Tibial nerve (tissue), 4 donors: ENCODE data around the gene PCLO. TPM values are rescaled to one million over a fixed set of nuclear protein-coding genes. Genes with fewer than 3 reads are reported as not detected.
"Not testable (repeated sequence)": the region's sequence is repeated elsewhere in the genome, so short reads cannot be mapped to it uniquely, and the experiment has no call there.

ENCODE experiments used
- DNase-seq, 2 donors: peaks; one replicate each; pipeline ENCODE4 v3.0.0-alpha.2; 2019; ENCODE audit warnings: low spot score in 2 of 2
- H3K27ac ChIP-seq, 4 donors: fragments of 200-600 bp; sonication (generic) in 3 of 4; one replicate each; pipeline ENCODE4 v1.5.1; 2017 to 2019; ENCODE audit warnings: mild to moderate bottlenecking in 1 of 4
- H3K27me3 ChIP-seq, 2 donors: fragments of 200-600 bp; sonication (generic) in 1 of 2; one replicate each; pipeline versions ENCODE4 v1.5.1 to v1.6.0; 2017 to 2019
- H3K36me3 ChIP-seq, 3 donors: fragments of 200-600 bp; sonication (generic); one replicate each; pipeline ENCODE4 v1.5.1; 2018 to 2019
- H3K4me1 ChIP-seq, 4 donors: fragments of 200-600 bp; sonication (generic) in 3 of 4; one replicate each; pipeline ENCODE4 v1.5.1; 2017 to 2019
- H3K4me3 ChIP-seq, 4 donors: fragments of 200-600 bp; sonication (generic) in 3 of 4; one replicate each; pipeline ENCODE4 v1.5.1; 2017 to 2019; ENCODE audit warnings: mild to moderate bottlenecking in 1 of 4, moderate library complexity in 1 of 4
- H3K9me3 ChIP-seq, 4 donors: fragments of 200-600 bp; sonication (generic) in 3 of 4; one replicate each; pipeline ENCODE4 v1.5.1; 2017 to 2019
- CTCF ChIP-seq, 5 experiments: fragments of 200-600 bp in 3 of 5; fragments of 450-650 bp in 2 of 5; sonication (generic) in 3 of 5; IDR thresholded peaks; one replicate each; pipeline ENCODE4 v1.5.1; 2016 to 2019; ENCODE audit warnings: antibody characterized with exemption in 5 of 5, mild to moderate bottlenecking in 3 of 5, moderate library complexity in 2 of 5
- EP300 ChIP-seq, 2 donors: sonication (generic); formaldehyde crosslinking; IDR thresholded peaks; one replicate each; pipeline ENCODE4 v1.6.1; 2017; ENCODE audit warnings: antibody characterized with exemption in 2 of 2, mild to moderate bottlenecking in 1 of 2
- POLR2A ChIP-seq, 2 donors: fragments of 450-650 bp; IDR thresholded peaks; one replicate each; pipeline ENCODE4 v1.6.1; 2017; ENCODE audit warnings: antibody characterized with exemption in 2 of 2, mild to moderate bottlenecking in 2 of 2, moderate library complexity in 2 of 2
- WGBS, 2 donors: methylation state at CpG; one replicate each; pipeline ENCODE4 v1.1.5; 2018; 5-methylcytosine and 5-hydroxymethylcytosine counted together
- small RNA-seq: library from RNA; depleted of rRNA; stranded (forward); fragments of <200 nt; gene quantifications from one replicate; pipeline ENCODE3, GENCODE V24; 2016
- total RNA-seq, 4 donors: library from RNA; depleted of rRNA; stranded (reverse); fragments of >200 nt; gene quantifications; one replicate each; pipeline ENCODE4 v1.1.0, GENCODE V29; 2016

The PCLO gene
- total RNA-seq, 4 donors from 2014 or later: under 0.01 to 0.78 (median 0.52) TPM

DNA sequence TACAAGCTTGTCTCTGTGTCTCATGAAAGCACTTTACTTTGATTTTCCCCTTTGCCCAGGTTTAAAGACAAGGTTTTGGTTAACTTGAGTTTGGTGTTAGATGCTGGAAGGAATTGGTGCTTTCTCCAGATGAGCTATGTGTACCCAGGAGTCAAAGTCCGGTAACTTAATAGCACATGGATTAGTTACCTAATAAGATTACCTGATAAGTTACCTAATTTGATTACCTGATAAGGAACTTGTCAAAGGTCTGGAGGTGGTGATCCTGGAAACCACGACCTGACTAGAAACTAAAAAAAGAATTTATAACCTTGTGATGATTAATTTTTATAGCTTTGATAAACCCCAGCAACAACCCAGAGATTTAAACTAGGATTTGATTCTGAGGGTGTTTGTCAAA lies 449.2 kb downstream of the PCLO start:
- Histone ChIP-seq H3K9me3 (no peaks in the 10 kb centered on the region), H3K36me3 (no peaks in the 10 kb centered on the region), H3K27ac (no peak overlapping the region), H3K27me3 (no peaks in the 10 kb centered on the region), H3K4me3 (no peak overlapping the region), H3K4me1 (no peaks in the 10 kb centered on the region)
- no peak for TF ChIP-seq POLR2A (IDR thresholded peaks at IDR 0.05)
- no peak for TF ChIP-seq CTCF (IDR thresholded peaks at IDR 0.05)
- TF ChIP-seq EP300 (IDR thresholded peaks at IDR 0.05): no peak
- 70 to 78% methylated on average over 2 of the region's 2 CpGs for WGBS, 2 donors
- DNase-seq: no peak

GRCh38 chr7:82706344-82706743 lies 456.3 kb downstream of the PCLO start:
- not testable (repeated sequence) for DNase-seq, H3K9me3 ChIP-seq, H3K4me3 ChIP-seq, H3K27me3 ChIP-seq, H3K36me3 ChIP-seq, H3K27ac ChIP-seq, H3K4me1 ChIP-seq
- 91 to 97% methylated on average over 1 of the region's 1 CpG for WGBS, 2 donors

DNA sequence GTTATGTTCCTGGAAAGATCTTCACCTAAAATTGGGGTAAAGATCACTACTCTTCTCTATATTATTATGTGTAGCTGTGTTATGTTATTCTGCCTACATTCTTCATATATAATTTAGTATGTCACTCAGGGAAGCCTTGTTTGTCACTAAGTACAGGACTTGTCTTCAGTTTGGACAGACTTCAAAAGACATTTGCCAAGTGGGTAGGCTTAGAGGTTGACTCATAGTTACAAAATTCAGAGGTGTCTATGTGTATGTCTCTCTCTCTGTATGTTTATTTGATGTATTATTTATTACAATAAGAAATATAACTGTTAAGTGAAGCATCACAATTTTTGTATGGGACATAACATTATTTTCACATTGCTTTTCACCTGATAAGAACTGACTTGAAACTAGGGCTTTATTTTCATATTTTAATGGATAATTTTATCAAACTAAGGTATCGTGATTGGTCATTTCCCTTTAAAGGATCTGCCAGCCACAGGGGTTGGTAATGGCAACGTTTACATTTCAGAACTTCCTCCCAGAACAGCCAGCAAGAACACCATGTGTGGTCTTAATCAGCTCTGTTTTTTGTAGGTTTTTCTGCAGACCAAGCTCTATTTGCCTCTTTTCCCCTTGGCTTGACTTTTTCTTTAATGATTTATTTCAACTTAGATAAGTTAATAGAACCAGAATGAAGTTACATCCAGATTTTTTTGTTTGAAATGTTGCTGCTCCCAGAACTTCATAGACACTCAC lies 457.0 kb downstream of the PCLO start:
- no peaks in the 10 kb centered on the region for H3K36me3 ChIP-seq
- TF ChIP-seq POLR2A (IDR thresholded peaks at IDR 0.05) (no peak), EP300 (IDR thresholded peaks at IDR 0.05) (no peak), CTCF (IDR thresholded peaks at IDR 0.05) (no peak)
- 36 to 37% methylated on average over 2 of the region's 2 CpGs for WGBS, 2 donors
- no peak overlapping the region for H3K27ac ChIP-seq
- no peaks in the 10 kb centered on the region for H3K4me1 ChIP-seq
- no peaks in the 10 kb centered on the region for H3K27me3 ChIP-seq
- DNase-seq: no peak
- H3K9me3 ChIP-seq: no peaks in the 10 kb centered on the region
- no peak overlapping the region for H3K4me3 ChIP-seq

GRCh38 chr7:82704121-82704520 lies 458.6 kb downstream of the PCLO start:
- Histone ChIP-seq H3K27me3 (no peaks in the 10 kb centered on the region), H3K4me3 (no peak overlapping the region), H3K9me3 (no peaks in the 10 kb centered on the region), H3K27ac (no peak overlapping the region), H3K36me3 (no peaks in the 10 kb centered on the region), H3K4me1 (no peaks in the 10 kb centered on the region)
- TF ChIP-seq EP300 (IDR thresholded peaks at IDR 0.05) (no peak), CTCF (IDR thresholded peaks at IDR 0.05) (no peak), POLR2A (IDR thresholded peaks at IDR 0.05) (no peak)
- DNase-seq: no peak

Small RNA genes lying within 50 kb of the gene (small RNA-seq; reads per million reads assigned to genes)
- gene RNA5SP235: not detected
